ENCODE results near the gene SLC15A3. TPM values are rescaled to one million over a fixed set of nuclear protein-coding genes. Genes with fewer than 3 reads are reported as not detected.

The SLC15A3 gene
- total RNA-seq, 1 donor from 2014 or later: 66.3 TPM

DNA sequence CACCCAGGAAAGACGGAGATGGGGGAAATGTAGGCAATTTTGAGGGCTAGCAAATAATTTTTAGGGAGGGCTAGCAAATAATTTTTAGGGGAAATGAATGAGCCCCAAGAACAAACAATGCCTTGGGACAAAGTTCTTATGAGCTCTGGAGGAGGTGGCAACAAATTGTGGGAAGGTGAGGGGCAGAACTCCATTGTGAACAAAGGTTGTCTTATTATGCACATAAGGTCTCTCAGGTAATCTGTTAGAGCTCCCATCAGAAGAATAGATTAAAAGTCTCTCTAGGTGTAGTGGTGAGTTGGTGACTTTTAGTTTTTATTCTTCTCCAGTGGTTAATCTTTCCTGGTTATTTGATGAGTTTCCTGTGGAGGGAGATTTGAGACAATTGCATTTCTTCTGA lies 43.2 kb downstream of the SLC15A3 start:
- peaks cover 7% of the 10 kb centered on the region for H3K9me3 Mint-ChIP-seq (ENCODE audit: unreplicated experiment)
- Histone ChIP-seq H3K4me3 (ENCODE audit: insufficient read depth, low read depth, low read length) (no peak overlapping the region), H3K9me3 (ENCODE audit: insufficient read depth, low read depth, low read length) (no peaks in the 10 kb centered on the region), H3K9ac (ENCODE audit: low read length) (no peak overlapping the region), H3K4me1 (ENCODE audit: insufficient read depth, low read length) (peaks cover 16% of the 10 kb centered on the region), H3K79me2 (ENCODE audit: insufficient read depth, low read length) (peaks cover 25% of the 10 kb centered on the region), H3K27ac (ENCODE audit: low read depth, low read length) (no peak overlapping the region), H2AFZ (ENCODE audit: low read depth, low read length) (no peak overlapping the region), H4K20me1 (ENCODE audit: insufficient read depth, low read length) (peaks cover 22% of the 10 kb centered on the region), H3K36me3 (ENCODE audit: insufficient read depth, low read length) (no peaks in the 10 kb centered on the region), H3K4me2 (ENCODE audit: low read length) (no peak overlapping the region), H3K27me3 (ENCODE audit: insufficient read depth, low read length) (peaks cover 6% of the 10 kb centered on the region)
- no peaks in the 10 kb centered on the region for H3K36me3 Mint-ChIP-seq (ENCODE audit: low read depth, unreplicated experiment)
- no peak overlapping the region for H3K4me3 Mint-ChIP-seq (ENCODE audit: unreplicated experiment)
- no peak for DNase-seq (ENCODE audit: low read depth)
- TF ChIP-seq, protein P1, sequence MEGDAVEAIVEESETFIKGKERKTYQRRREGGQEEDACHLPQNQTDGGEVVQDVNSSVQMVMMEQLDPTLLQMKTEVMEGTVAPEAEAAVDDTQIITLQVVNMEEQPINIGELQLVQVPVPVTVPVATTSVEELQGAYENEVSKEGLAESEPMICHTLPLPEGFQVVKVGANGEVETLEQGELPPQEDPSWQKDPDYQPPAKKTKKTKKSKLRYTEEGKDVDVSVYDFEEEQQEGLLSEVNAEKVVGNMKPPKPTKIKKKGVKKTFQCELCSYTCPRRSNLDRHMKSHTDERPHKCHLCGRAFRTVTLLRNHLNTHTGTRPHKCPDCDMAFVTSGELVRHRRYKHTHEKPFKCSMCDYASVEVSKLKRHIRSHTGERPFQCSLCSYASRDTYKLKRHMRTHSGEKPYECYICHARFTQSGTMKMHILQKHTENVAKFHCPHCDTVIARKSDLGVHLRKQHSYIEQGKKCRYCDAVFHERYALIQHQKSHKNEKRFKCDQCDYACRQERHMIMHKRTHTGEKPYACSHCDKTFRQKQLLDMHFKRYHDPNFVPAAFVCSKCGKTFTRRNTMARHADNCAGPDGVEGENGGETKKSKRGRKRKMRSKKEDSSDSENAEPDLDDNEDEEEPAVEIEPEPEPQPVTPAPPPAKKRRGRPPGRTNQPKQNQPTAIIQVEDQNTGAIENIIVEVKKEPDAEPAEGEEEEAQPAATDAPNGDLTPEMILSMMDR (IDR thresholded peaks at IDR 0.05; ENCODE audit: insufficient read depth, low read depth, low read length): no peak
- no peak for TF ChIP-seq EZH2 (IDR thresholded peaks at IDR 0.05; ENCODE audit: insufficient read depth, low read length)
- H3K4me1 Mint-ChIP-seq (ENCODE audit: low read depth, unreplicated experiment): peaks cover 12% of the 10 kb centered on the region
- no peak overlapping the region for H3K27ac Mint-ChIP-seq (ENCODE audit: unreplicated experiment)
- no peak for FAIRE-seq
- peaks cover 34% of the 10 kb centered on the region for H3K27me3 Mint-ChIP-seq (ENCODE audit: low read depth, unreplicated experiment)

DNA sequence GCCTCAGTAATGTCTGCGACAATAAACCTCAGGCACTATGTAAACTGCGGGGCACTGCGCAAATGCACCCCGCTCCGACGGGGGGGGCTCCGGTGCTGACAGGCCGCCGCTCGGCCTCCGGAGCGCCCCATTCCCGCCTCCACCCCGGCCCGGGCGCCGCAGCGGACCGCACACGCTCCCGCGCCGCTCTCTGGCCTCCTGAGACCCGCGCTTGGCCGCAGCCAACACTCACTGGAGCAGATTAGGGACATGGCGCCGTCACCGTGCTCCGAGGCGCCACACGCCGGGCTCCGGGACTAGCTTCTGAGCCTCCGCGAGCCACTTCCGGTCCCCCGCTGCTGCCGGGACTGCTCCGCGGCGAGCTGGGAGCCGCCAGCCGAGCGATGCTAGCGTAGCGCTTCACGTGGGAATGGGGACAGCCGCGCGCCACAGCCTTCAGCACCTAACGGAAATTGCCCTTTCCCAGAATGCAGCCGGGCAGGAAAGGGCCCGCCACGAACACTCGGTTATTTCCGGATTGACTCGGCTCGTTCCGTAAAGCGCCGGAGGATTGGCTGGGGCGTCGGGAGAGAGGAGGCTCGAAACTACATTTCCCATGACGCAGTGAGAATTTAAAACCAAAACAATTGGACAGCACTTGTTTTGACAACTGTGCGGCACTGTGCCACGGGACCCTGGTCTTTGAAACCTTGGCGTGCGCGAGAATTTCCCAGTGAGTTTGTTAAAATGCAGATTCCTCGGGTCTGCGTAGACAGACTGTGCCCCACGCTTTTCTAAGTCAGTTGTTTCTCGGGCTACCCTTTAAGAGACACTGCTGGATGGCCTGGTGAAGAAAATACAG lies 45.6 kb downstream of the SLC15A3 start, which contains the start of gene PRPF19:
PRPF19 (minus strand) TSS at position 454 of the 841 bp plus-strand sequence; CDS start at position 251, 203 bp downstream.
- peaks cover 7% of the 10 kb centered on the region for H3K9me3 Mint-ChIP-seq (ENCODE audit: unreplicated experiment)
- no peaks in the 10 kb centered on the region for H3K36me3 Mint-ChIP-seq (ENCODE audit: low read depth, unreplicated experiment)
- peaks cover 2% of the 10 kb centered on the region for H3K27me3 ChIP-seq (ENCODE audit: insufficient read depth, low read length)
- peak within 1 kb of the TSS; percentile 94 for H3K9ac ChIP-seq (ENCODE audit: low read length)
- H3K4me3 ChIP-seq (ENCODE audit: insufficient read depth, low read depth, low read length): peak within 1 kb of the TSS; percentile 86
- DNase-seq (ENCODE audit: low read depth) (peak; percentile 85), FAIRE-seq (no peak)
- H3K4me1 Mint-ChIP-seq (ENCODE audit: low read depth, unreplicated experiment): peaks cover 12% of the 10 kb centered on the region
- H3K79me2 ChIP-seq (ENCODE audit: insufficient read depth, low read length): peaks cover 38% of the 10 kb centered on the region
- H3K27ac Mint-ChIP-seq (ENCODE audit: unreplicated experiment): peak within 1 kb of the TSS; percentile 84
- peaks cover 45% of the 10 kb centered on the region for H4K20me1 ChIP-seq (ENCODE audit: insufficient read depth, low read length)
- peaks cover 13% of the 10 kb centered on the region for H3K36me3 ChIP-seq (ENCODE audit: insufficient read depth, low read length)
- peaks cover 8% of the 10 kb centered on the region for H3K4me1 ChIP-seq (ENCODE audit: insufficient read depth, low read length)
- TF ChIP-seq EZH2 (IDR thresholded peaks at IDR 0.05; ENCODE audit: insufficient read depth, low read length): no peak
- TF ChIP-seq, protein P1 (IDR thresholded peaks at IDR 0.05; ENCODE audit: insufficient read depth, low read depth, low read length): no peak
- H3K4me2 ChIP-seq (ENCODE audit: low read length): peak within 1 kb of the TSS; percentile 95
- H2AFZ ChIP-seq (ENCODE audit: low read depth, low read length): peak within 1 kb of the TSS; percentile 75
- peak within 1 kb of the TSS; percentile 86 for H3K27ac ChIP-seq (ENCODE audit: low read depth, low read length)
- peak within 1 kb of the TSS; percentile 92 for H3K4me3 Mint-ChIP-seq (ENCODE audit: unreplicated experiment)
- peaks cover 32% of the 10 kb centered on the region for H3K27me3 Mint-ChIP-seq (ENCODE audit: low read depth, unreplicated experiment)
- H3K9me3 ChIP-seq (ENCODE audit: insufficient read depth, low read depth, low read length): no peaks in the 10 kb centered on the region

Measured in astrocyte (in vitro differentiated cells and primary cell).